Heart left ventricle (tissue), 13 donors: ENCODE data around the gene RHOBTB1.

Source experiments
- POLR2A ChIP-seq, 2 donors: fragments of 450-650 bp; IDR thresholded peaks; one replicate each; pipeline ENCODE4 v1.6.1; 2017; ENCODE audit warnings: antibody characterized with exemption in 2 of 2, mild to moderate bottlenecking in 2 of 2, moderate library complexity in 2 of 2
- TF ChIP-seq, protein P1 (sequence below), 12 donors: fragments of 200-600 bp; sonication (generic) in 4 of 12; IDR thresholded peaks; one replicate each; pipeline versions ENCODE4 v1.5.0 to v1.8.0; 2018 to 2022; ENCODE audit warnings: antibody characterized with exemption in 12 of 12, mild to moderate bottlenecking in 5 of 12
- donor health status: ischemic (EF 13 %, LVEDD 7.1; RV severe dilation, severe dysfunction).
- donor health status: DM: no; HTN: yes; CAD: no.
- donor health status: DM: no; HTN: no; CAD: no.
- donor health status: ischemic (EF 25% LVEDD 6.9; RV normal size, moderate dysfunction).
- donor health status: ischemic (EF 25% LVEDD 5.7; RV mildly dilated, moderate dysfunction).
- donor health status: ischemic (EF 35%, LVEDD 5.7; RV mildly dilated, moderate dysfunction).
- donor health status: nonischemic (EF 11% LVEDD 7.7; RV severe dilation, severe dysfunction).
- donor health status: DM: yes; HTN: yes; CAD: no.
- donor health status: PGD.
- donor health status: ischemic (EF 29% LVEDD 5.4; RV normal size, mild dysfunction).
- donor health status: nonischemic (EF 23%, LVEDD 6.1; RV moderate dilation, normal function).

DNA sequence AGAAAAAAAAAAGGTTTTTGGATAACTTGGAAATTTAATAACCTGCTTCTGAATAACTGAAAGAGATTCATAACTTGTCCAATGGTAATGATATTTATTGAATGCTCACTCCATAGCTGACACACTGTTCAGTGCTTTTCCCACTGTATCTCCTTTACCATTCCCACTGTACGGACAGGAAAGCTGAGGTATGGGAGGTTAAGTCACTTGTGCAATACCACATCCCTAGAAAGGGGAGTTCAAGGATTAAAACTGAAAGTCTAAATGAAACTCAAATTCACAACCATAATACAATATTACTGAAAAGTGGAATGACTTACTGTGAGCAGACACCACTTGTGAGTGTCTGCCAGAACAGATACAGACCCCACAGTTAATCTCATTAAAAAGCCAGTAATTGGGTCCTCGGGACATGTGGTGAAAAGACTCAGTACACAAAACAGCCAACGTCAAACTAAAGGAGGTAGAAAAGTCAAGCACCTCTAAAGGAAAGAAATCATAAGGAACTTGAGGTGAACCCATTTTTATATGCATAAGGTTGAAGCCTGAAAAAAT, 13.8 kb upstream of the RHOBTB1 start:
- TF ChIP-seq, protein P1, sequence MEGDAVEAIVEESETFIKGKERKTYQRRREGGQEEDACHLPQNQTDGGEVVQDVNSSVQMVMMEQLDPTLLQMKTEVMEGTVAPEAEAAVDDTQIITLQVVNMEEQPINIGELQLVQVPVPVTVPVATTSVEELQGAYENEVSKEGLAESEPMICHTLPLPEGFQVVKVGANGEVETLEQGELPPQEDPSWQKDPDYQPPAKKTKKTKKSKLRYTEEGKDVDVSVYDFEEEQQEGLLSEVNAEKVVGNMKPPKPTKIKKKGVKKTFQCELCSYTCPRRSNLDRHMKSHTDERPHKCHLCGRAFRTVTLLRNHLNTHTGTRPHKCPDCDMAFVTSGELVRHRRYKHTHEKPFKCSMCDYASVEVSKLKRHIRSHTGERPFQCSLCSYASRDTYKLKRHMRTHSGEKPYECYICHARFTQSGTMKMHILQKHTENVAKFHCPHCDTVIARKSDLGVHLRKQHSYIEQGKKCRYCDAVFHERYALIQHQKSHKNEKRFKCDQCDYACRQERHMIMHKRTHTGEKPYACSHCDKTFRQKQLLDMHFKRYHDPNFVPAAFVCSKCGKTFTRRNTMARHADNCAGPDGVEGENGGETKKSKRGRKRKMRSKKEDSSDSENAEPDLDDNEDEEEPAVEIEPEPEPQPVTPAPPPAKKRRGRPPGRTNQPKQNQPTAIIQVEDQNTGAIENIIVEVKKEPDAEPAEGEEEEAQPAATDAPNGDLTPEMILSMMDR (IDR thresholded peaks at IDR 0.05) = no peak
- no peak for TF ChIP-seq POLR2A (IDR thresholded peaks at IDR 0.05)
